Activated naive CD8-positive, alpha-beta T cell treated with anti-CD3 and anti-CD28 coated beads, Interleukin-2, amount 10 ng/mL, durations not matched to agents 7 days and 5 days (primary cell): ENCODE measurements around the gene NPIPB13. TPM values are rescaled to one million over a fixed set of nuclear protein-coding genes. Genes with fewer than 3 reads are reported as not detected.
"Not testable (repeated sequence)": the region's sequence is repeated elsewhere in the genome, so short reads cannot be mapped to it uniquely, and the experiment has no call there.

ENCODE experiments used
- ATAC-seq: fragments of 150-1000 bp; cut with Tn5 transposase; one replicate; pipeline ENCODE4 v1.10.0; 2021; ENCODE audit warnings: low read depth, moderate library complexity
- POLR2A ChIA-PET: fragments of 350-600 bp; sonication (Branson Sonifier 250); formaldehyde crosslinking; loops from one replicate; lab custom pipeline; 2021; ENCODE audit warnings: antibody characterized with exemption; lab: Charles Lee
- DNase-seq: peaks from one replicate; pipeline ENCODE4 v3.0.0; 2021
- H3K27ac Mint-ChIP-seq: one replicate; pipeline ENCODE4 v1.8.0; 2022; ENCODE audit warnings: mild to moderate bottlenecking, mixed read lengths
- H3K27me3 Mint-ChIP-seq: one replicate; pipeline ENCODE4 v1.8.0; 2022; ENCODE audit warnings: mild to moderate bottlenecking, moderate library complexity, mixed read lengths
- H3K36me3 Mint-ChIP-seq: one replicate; pipeline ENCODE4 v1.8.0; 2021; ENCODE audit warnings: mild to moderate bottlenecking, mixed read lengths
- H3K4me1 Mint-ChIP-seq: one replicate; pipeline ENCODE4 v1.8.0; 2021; ENCODE audit warnings: mixed read lengths
- H3K4me3 Mint-ChIP-seq: one replicate; pipeline ENCODE4 v1.8.0; 2022; ENCODE audit warnings: mild to moderate bottlenecking, moderate library complexity, mixed read lengths
- H3K9me3 Mint-ChIP-seq: one replicate; pipeline ENCODE4 v1.8.0; 2021; ENCODE audit warnings: mixed read lengths
- total RNA-seq, 2 experiments: library from RNA; stranded (reverse); gene quantifications; one replicate each; pipeline ENCODE4 v1.2.3, GENCODE V29; 2021

The NPIPB13 gene
- total RNA-seq: 10 to 100 TPM; 19.0 to 30.7 TPM

GRCh38 chr16:30248379-30248778 lies at the start of gene NPIPB13:
NPIPB13 (minus strand) TSS chr16:30248479; CDS start chr16:30245573, 2,906 bp downstream.
- POLR2A ChIA-PET, H3K9me3 Mint-ChIP-seq: not testable (repeated sequence)

GRCh38 chr16:30282357-30282756 lies 34.1 kb upstream of the NPIPB13 start:
- H3K9me3 Mint-ChIP-seq, H3K4me3 Mint-ChIP-seq, POLR2A ChIA-PET, H3K36me3 Mint-ChIP-seq, ATAC-seq, H3K4me1 Mint-ChIP-seq, DNase-seq, H3K27me3 Mint-ChIP-seq, H3K27ac Mint-ChIP-seq: not testable (repeated sequence)

More at GRCh38 chr16:30248379-30248778, at the start of gene NPIPB13:
- not testable (repeated sequence) for H3K27me3 Mint-ChIP-seq, H3K27ac Mint-ChIP-seq, H3K4me3 Mint-ChIP-seq, H3K36me3 Mint-ChIP-seq, DNase-seq, H3K4me1 Mint-ChIP-seq, ATAC-seq

GRCh38 chr16:30278523-30278922 lies 30.2 kb upstream of the NPIPB13 start:
- H3K36me3 Mint-ChIP-seq, H3K9me3 Mint-ChIP-seq, DNase-seq, H3K4me1 Mint-ChIP-seq, H3K27ac Mint-ChIP-seq, POLR2A ChIA-PET, H3K4me3 Mint-ChIP-seq, H3K27me3 Mint-ChIP-seq, ATAC-seq: not testable (repeated sequence)

GRCh38 chr16:30217082-30217481 lies 31.2 kb downstream of the NPIPB13 start:
- ATAC-seq, DNase-seq, H3K27ac Mint-ChIP-seq, POLR2A ChIA-PET, H3K36me3 Mint-ChIP-seq, H3K4me1 Mint-ChIP-seq, H3K27me3 Mint-ChIP-seq, H3K9me3 Mint-ChIP-seq, H3K4me3 Mint-ChIP-seq: not testable (repeated sequence)

- H3K4me1 Mint-ChIP-seq, H3K27ac Mint-ChIP-seq, H3K27me3 Mint-ChIP-seq, DNase-seq, H3K9me3 Mint-ChIP-seq, POLR2A ChIA-PET, H3K4me3 Mint-ChIP-seq, H3K36me3 Mint-ChIP-seq: not testable (repeated sequence)
- peak; percentile 86 for ATAC-seq
These were observed 36.9 kb downstream of the NPIPB13 start for GRCh38 chr16:30211414-30211813.

- H3K4me3 Mint-ChIP-seq, H3K27ac Mint-ChIP-seq: not testable (repeated sequence)
These were observed 39.2 kb downstream of the NPIPB13 start for GRCh38 chr16:30209032-30209431.

GRCh38 chr16:30207063-30207704 lies 41.1 kb downstream of the NPIPB13 start:
- POLR2A ChIA-PET, DNase-seq, ATAC-seq: not testable (repeated sequence)

More at GRCh38 chr16:30209032-30209431, 39.2 kb downstream of the NPIPB13 start:
- ATAC-seq, POLR2A ChIA-PET, H3K27me3 Mint-ChIP-seq, DNase-seq, H3K4me1 Mint-ChIP-seq, H3K9me3 Mint-ChIP-seq, H3K36me3 Mint-ChIP-seq: not testable (repeated sequence)

GRCh38 chr16:30206252-30206651 lies 42.0 kb downstream of the NPIPB13 start:
- H3K27ac Mint-ChIP-seq, POLR2A ChIA-PET, H3K36me3 Mint-ChIP-seq, H3K27me3 Mint-ChIP-seq, H3K4me3 Mint-ChIP-seq, H3K4me1 Mint-ChIP-seq, H3K9me3 Mint-ChIP-seq, DNase-seq: not testable (repeated sequence)
- ATAC-seq: peak; percentile 71

More at GRCh38 chr16:30207063-30207704, 41.1 kb downstream of the NPIPB13 start:
- H3K4me1 Mint-ChIP-seq, H3K4me3 Mint-ChIP-seq, H3K36me3 Mint-ChIP-seq, H3K27ac Mint-ChIP-seq, H3K9me3 Mint-ChIP-seq, H3K27me3 Mint-ChIP-seq: not testable (repeated sequence)

- DNase-seq: peak; percentile 41
- H3K36me3 Mint-ChIP-seq, H3K4me3 Mint-ChIP-seq, H3K4me1 Mint-ChIP-seq, H3K9me3 Mint-ChIP-seq, POLR2A ChIA-PET, H3K27me3 Mint-ChIP-seq, H3K27ac Mint-ChIP-seq: not testable (repeated sequence)
- ATAC-seq: peak; percentile 59
These were observed 42.6 kb downstream of the NPIPB13 start for GRCh38 chr16:30205541-30206236.

- DNase-seq, H3K9me3 Mint-ChIP-seq, H3K27ac Mint-ChIP-seq, H3K4me1 Mint-ChIP-seq, H3K4me3 Mint-ChIP-seq, POLR2A ChIA-PET, H3K27me3 Mint-ChIP-seq, H3K36me3 Mint-ChIP-seq, ATAC-seq: not testable (repeated sequence)
These were observed 48.5 kb downstream of the NPIPB13 start for GRCh38 chr16:30199608-30200343.

GRCh38 chr16:30199049-30199448 lies 49.2 kb downstream of the NPIPB13 start, which contains the start of gene SULT1A3:
SULT1A3 (plus strand) TSS chr16:30199255; CDS start chr16:30200729, 1,474 bp downstream.
- H3K27me3 Mint-ChIP-seq, H3K9me3 Mint-ChIP-seq, H3K36me3 Mint-ChIP-seq, POLR2A ChIA-PET, DNase-seq, ATAC-seq, H3K4me1 Mint-ChIP-seq, H3K27ac Mint-ChIP-seq, H3K4me3 Mint-ChIP-seq: not testable (repeated sequence)
